HG02763 (cell line): ENCODE measurements around the gene PLAGL2.

ENCODE experiments used
- ATAC-seq: cut with Tn5 transposase; IDR thresholded peaks from one replicate; pipeline ENCODE4 v1.9.1; 2021; ENCODE audit warnings: mild to moderate bottlenecking, moderate library complexity; ENCODE audit not compliant: unreplicated experiment

The PLAGL2 gene

GRCh38 chr20:32231245-32231644, 23.7 kb upstream of the PLAGL2 start:
- no peak for ATAC-seq

GRCh38 chr20:32230707-32231106, 23.2 kb upstream of the PLAGL2 start:
- ATAC-seq: no peak

- ATAC-seq: no peak
Observed at GRCh38 chr20:32229251-32229747, 21.8 kb upstream of the PLAGL2 start.

- no peak for ATAC-seq
Observed at GRCh38 chr20:32227744-32228688, 20.5 kb upstream of the PLAGL2 start.

GRCh38 chr20:32227306-32227705, 19.8 kb upstream of the PLAGL2 start:
- ATAC-seq: no peak

- no peak for ATAC-seq
Observed at GRCh38 chr20:32226391-32226790, 18.8 kb upstream of the PLAGL2 start.

GRCh38 chr20:32224463-32224862, 16.9 kb upstream of the PLAGL2 start:
- no peak for ATAC-seq

GRCh38 chr20:32218156-32218900, 10.8 kb upstream of the PLAGL2 start:
- ATAC-seq: no peak

GRCh38 chr20:32216179-32217142, 8.9 kb upstream of the PLAGL2 start:
- ATAC-seq: no peak

GRCh38 chr20:32215729-32216128, 8.2 kb upstream of the PLAGL2 start:
- ATAC-seq: no peak

- ATAC-seq: no peak
Observed at GRCh38 chr20:32215147-32215546, 7.6 kb upstream of the PLAGL2 start.

- no peak for ATAC-seq
Observed at GRCh38 chr20:32213870-32214269, 6.3 kb upstream of the PLAGL2 start.

- ATAC-seq: no peak
Observed at GRCh38 chr20:32209850-32210605, 2.5 kb upstream of the PLAGL2 start.

- ATAC-seq: no peak
Observed at GRCh38 chr20:32208499-32209154, 1.1 kb upstream of the PLAGL2 start.

GRCh38 chr20:32206760-32207625, 550 bp downstream of the PLAGL2 start:
- peak; percentile 26 for ATAC-seq

- ATAC-seq: no peak
Observed at GRCh38 chr20:32205843-32206759, 1.4 kb downstream of the PLAGL2 start.

GRCh38 chr20:32205110-32205842, 2.3 kb downstream of the PLAGL2 start:
- ATAC-seq: no peak
